IMR-90 (cell line): ENCODE results near the gene CPD. TPM values are rescaled to one million over a fixed set of nuclear protein-coding genes. Genes with fewer than 3 reads are reported as not detected.

ENCODE experiments used
- ATAC-seq: fragments of 200-7000 bp; cut with Tn5 transposase; 2 replicates; pipeline ENCODE4 v1.9.1; 2020; ENCODE audit warnings: low read depth, mild to moderate bottlenecking, moderate library complexity
- BruUV-seq: library from RNA; stranded (reverse); fragments of 400-500 nt; replicated peaks from 2 replicates; lab custom pipeline; 2021; lab: Mats Ljungman, UMichigan
- CTCF ChIA-PET: fragments of 300-600 bp; formaldehyde crosslinking; extraction: SDS; loops from one replicate; lab custom pipeline; 2021; ENCODE audit warnings: antibody characterized with exemption; lab: Yijun Ruan, JAX
- POLR2A ChIA-PET: fragments of 300-600 bp; sonication (Branson Sonifier 250); formaldehyde crosslinking; loops from one replicate; lab custom pipeline; 2022; ENCODE audit warnings: antibody characterized with exemption; ENCODE audit not compliant: unreplicated experiment; lab: Charles Lee
- DNase-seq: peaks from one replicate; pipeline ENCODE4 v3.0.0; 2013
- H2AFZ ChIP-seq: replicated peaks from 2 replicates; pipeline ENCODE3; 2013; ENCODE audit warnings: low read length, mild to moderate bottlenecking; ENCODE audit not compliant: poor library complexity
- H2AK5ac ChIP-seq: 2 replicates; pipeline ENCODE4 v1.6.1; 2013; ENCODE audit warnings: low read depth, low read length, inconsistent platforms
- H2AK9ac ChIP-seq: replicated peaks from 2 replicates; pipeline ENCODE3; 2013; ENCODE audit warnings: mild to moderate bottlenecking, low read depth, low read length, moderate library complexity; ENCODE audit not compliant: poor library complexity
- H2BK120ac ChIP-seq: 2 replicates; pipeline ENCODE4 v1.6.1; 2013; ENCODE audit warnings: low read depth, low read length, inconsistent platforms
- H2BK15ac ChIP-seq: 3 replicates; pipeline ENCODE4 v1.6.1; 2013; ENCODE audit warnings: low read depth, low read length, inconsistent platforms
- H2BK20ac ChIP-seq: 2 replicates; pipeline ENCODE4 v1.6.1; 2013; ENCODE audit warnings: low read depth, mild to moderate bottlenecking, inconsistent platforms, low read length, moderate library complexity
- H2BK5ac ChIP-seq: 2 replicates; pipeline ENCODE4 v1.6.1; 2013; ENCODE audit warnings: mild to moderate bottlenecking, low read depth, low read length, inconsistent platforms; ENCODE audit not compliant: poor library complexity, severe bottlenecking
- H3K14ac ChIP-seq: replicated peaks from 2 replicates; pipeline ENCODE4 v1.6.1; 2013; ENCODE audit warnings: low read depth, low read length, inconsistent platforms
- H3K18ac ChIP-seq: 2 replicates; pipeline ENCODE4 v1.6.1; 2013; ENCODE audit warnings: low read depth, low read length, control low read depth
- H3K23ac ChIP-seq: 2 replicates; pipeline ENCODE4 v1.6.1; 2013; ENCODE audit warnings: low read depth, low read length, inconsistent platforms
- H3K27ac ChIP-seq: 2 replicates; pipeline ENCODE4 v1.5.1; 2013; ENCODE audit warnings: mild to moderate bottlenecking, control low read depth, low read length; ENCODE audit not compliant: insufficient read depth
- H3K27me3 ChIP-seq: 2 replicates; pipeline ENCODE4 v1.6.1; 2013; ENCODE audit warnings: low read length; ENCODE audit not compliant: control insufficient read depth, insufficient read depth
- H3K36me3 ChIP-seq: 2 replicates; pipeline ENCODE4 v1.6.1; 2013; ENCODE audit warnings: low read length, mixed read lengths; ENCODE audit not compliant: control insufficient read depth, insufficient read depth
- H3K4ac ChIP-seq: 2 replicates; pipeline ENCODE4 v1.6.1; 2013; ENCODE audit warnings: low read depth, low read length, inconsistent platforms
- H3K4me1 ChIP-seq: 2 replicates; pipeline ENCODE4 v1.6.1; 2013; ENCODE audit warnings: low read length, mixed read lengths; ENCODE audit not compliant: control insufficient read depth, insufficient read depth
- H3K4me2 ChIP-seq: 2 replicates; pipeline ENCODE4 v1.6.1; 2013; ENCODE audit warnings: low read depth, mild to moderate bottlenecking, control low read depth, low read length, moderate library complexity
- H3K4me3 ChIP-seq: 2 replicates; pipeline ENCODE4 v1.5.1; 2013; ENCODE audit warnings: low read depth, mild to moderate bottlenecking, control low read depth, low read length, moderate library complexity; ENCODE audit not compliant: insufficient read depth
- H3K56ac ChIP-seq: 2 replicates; pipeline ENCODE4 v1.6.1; 2013; ENCODE audit warnings: low read length, inconsistent platforms; ENCODE audit not compliant: insufficient read depth; ENCODE audit errors: extremely low read depth
- H3K79me1 ChIP-seq, 2 experiments: 2 replicates each; pipeline ENCODE4 v1.6.1; 2013; ENCODE audit warnings: low read length in 2 of 2, inconsistent platforms in 1 of 2, low read depth in 1 of 2
- H3K9ac ChIP-seq: 2 replicates; pipeline ENCODE4 v1.6.1; 2013; ENCODE audit warnings: low read depth, low read length, control low read depth
- H3K9me1 ChIP-seq: 2 replicates; pipeline ENCODE4 v1.6.1; 2013; ENCODE audit warnings: low read length, inconsistent platforms; ENCODE audit not compliant: insufficient read depth
- H3K9me3 ChIP-seq: 2 replicates; pipeline ENCODE4 v1.6.1; 2013; ENCODE audit warnings: low read length; ENCODE audit not compliant: control insufficient read depth, insufficient read depth
- H4K20me1 ChIP-seq: 2 replicates; pipeline ENCODE4 v1.6.1; 2013; ENCODE audit warnings: low read length, inconsistent platforms; ENCODE audit not compliant: insufficient read depth
- H4K5ac ChIP-seq: 2 replicates; pipeline ENCODE4 v1.6.1; 2013; ENCODE audit warnings: mild to moderate bottlenecking, low read depth, low read length, control low read depth
- H4K8ac ChIP-seq, 2 experiments: 2 replicates each; pipeline ENCODE4 v1.6.1; 2013; ENCODE audit warnings: low read depth in 2 of 2, low read length in 2 of 2, control low read depth in 1 of 2, inconsistent platforms in 1 of 2
- H4K91ac ChIP-seq: 2 replicates; pipeline ENCODE4 v1.6.1; 2013; ENCODE audit warnings: low read depth, low read length, inconsistent platforms; ENCODE audit not compliant: insufficient read depth
- CEBPB ChIP-seq: IDR thresholded peaks from 2 replicates; pipeline ENCODE4 v1.6.1; 2012; ENCODE audit warnings: low read depth, low read length, improper control_type of control experiment
- CTCF ChIP-seq: conservative IDR thresholded peaks from 2 replicates; pipeline ENCODE4 v1.5.1; 2012; ENCODE audit warnings: mild to moderate bottlenecking, low read depth, low read length, improper control_type of control experiment
- FOS ChIP-seq: fragments of 150-350 bp; IDR thresholded peaks from 2 replicates; pipeline ENCODE4 v1.6.1; 2016; ENCODE audit warnings: low read depth, low read length
- MAZ ChIP-seq: IDR thresholded peaks from 2 replicates; pipeline ENCODE4 v1.6.1; 2012; ENCODE audit warnings: low read depth, mild to moderate bottlenecking, low read length, improper control_type of control experiment, moderate library complexity, borderline replicate concordance
- MXI1 ChIP-seq: IDR thresholded peaks from 2 replicates; pipeline ENCODE4 v1.6.1; 2012; ENCODE audit warnings: low read depth, mild to moderate bottlenecking, low read length, moderate library complexity, borderline replicate concordance
- NFE2L2 ChIP-seq: fragments of 150-350 bp; IDR thresholded peaks from 2 replicates; pipeline ENCODE4 v1.6.1; 2016; ENCODE audit warnings: low read depth, mild to moderate bottlenecking, low read length
- RAD21 ChIP-seq: IDR thresholded peaks from 2 replicates; pipeline ENCODE4 v1.6.1; 2012; ENCODE audit warnings: low read length, improper control_type of control experiment
- RCOR1 ChIP-seq: IDR thresholded peaks from 2 replicates; pipeline ENCODE4 v1.6.1; 2012; ENCODE audit warnings: mild to moderate bottlenecking, low read length, improper control_type of control experiment; ENCODE audit not compliant: insufficient replicate concordance
- RFX5 ChIP-seq: IDR thresholded peaks from 2 replicates; pipeline ENCODE4 v1.8.0; 2012; ENCODE audit warnings: low read depth, mild to moderate bottlenecking, low read length, moderate library complexity
- USF2 ChIP-seq: fragments of 150-350 bp; IDR thresholded peaks from 2 replicates; pipeline ENCODE4 v1.6.1; 2017; ENCODE audit warnings: mild to moderate bottlenecking, antibody characterized with exemption, low read length, low read depth
- WGBS, 2 experiments: methylation state at CpG; one replicate each; pipeline versions ENCODE4 v1.1.5 to v1.1.7; 2013; ENCODE audit warnings: missing lambda C conversion rate in 2 of 2; ENCODE audit not compliant: insufficient read length in 1 of 2; ENCODE audit errors: extremely low coverage in 2 of 2; 5-methylcytosine and 5-hydroxymethylcytosine counted together
- dilution Hi-C: fragments of 300-500 bp; cut with HindIII; formaldehyde crosslinking; loops from one replicate; pipeline ENCODE4 v1.14.3; 2018; ENCODE audit warnings: low sequenced_read_pairs; ENCODE audit not compliant: unreplicated experiment
- in situ Hi-C: fragments of 300-500 bp; cut with MboI; formaldehyde crosslinking; loops from 3 replicates; pipeline ENCODE4 v1.14.3; 2019; ENCODE audit warnings: low sequenced_read_pairs, inconsistent platforms, mixed read lengths
- intact Hi-C: fragments of 100-400 bp; cut with micrococcal nuclease; formaldehyde crosslinking; loops from 2 replicates; pipeline ENCODE4 v1.10.0; 2022
- polyA plus RNA-seq, 3 experiments: library from polyadenylated mRNA; depleted of rRNA; stranded (reverse); fragments of >200 nt; gene quantifications; 2 replicates each; pipeline ENCODE4 v1.2.3, GENCODE V29; 2012; ENCODE audit warnings: low replicate concordance in 1 of 3
- total RNA-seq: library from RNA; depleted of rRNA; stranded (reverse); fragments of >200 nt; gene quantifications from 2 replicates; pipeline ENCODE4 v1.2.3, GENCODE V29; 2012

CPD gene
- total and polyA plus RNA-seq, 2 of the 4 experiments (the other 2 are of a cell fraction): 23.4 to 94.5 TPM

- no peak for TF ChIP-seq USF2
- TF ChIP-seq FOS: no peak
These were observed 15.5 kb downstream of the CPD start (continued) for GRCh38 chr17:30393911-30394867.

- no CpG with 5 or more reads among the region's 2 CpGs for WGBS, 2 experiments
- POLR2A ChIA-PET: no interaction called here
- CTCF ChIA-PET: no interaction called here
- TF ChIP-seq FOS (no peak), RCOR1 (no peak), MAZ (no peak), CEBPB (no peak), USF2 (no peak), MXI1 (no peak), NFE2L2 (no peak), CTCF (no peak), RFX5 (no peak), RAD21 (no peak)
These were observed 16.8 kb downstream of the CPD start for GRCh38 chr17:30395398-30396022.

More at GRCh38 chr17:30395398-30396022, 16.8 kb downstream of the CPD start:
- Histone ChIP-seq H3K4me2 (no peak overlapping the region), H3K18ac (no peak overlapping the region), H3K27ac (no peak overlapping the region), H3K27me3 (no peaks in the 10 kb centered on the region), H2AK9ac (no peak overlapping the region), H4K91ac (no peak overlapping the region), H3K14ac (no peak overlapping the region), H4K20me1 (peaks cover 3% of the 10 kb centered on the region; the same call in 1 of the 2 replicates), H3K9me3 (no peaks in the 10 kb centered on the region), H3K4me3 (no peak overlapping the region), H3K56ac (no peak overlapping the region), H3K9me1 (0 out of 2 replicates have a peak, but pooled peaks cover 2% of the 10 kb centered on the region), H3K23ac (no peak overlapping the region), H2BK120ac (no peak overlapping the region), H3K4ac (no peak overlapping the region), H3K36me3 (no peaks in the 10 kb centered on the region), H2AFZ (no peak overlapping the region), H2BK5ac (no peak overlapping the region), H4K5ac (no peak overlapping the region), H2AK5ac (no peak overlapping the region), H2BK15ac (no peak overlapping the region), H3K79me1 (peaks cover 4 to 11% of the 10 kb centered on the region in 2 experiments), H4K8ac (no peak overlapping the region), H2BK20ac (no peak overlapping the region), H3K4me1 (peaks cover 1% of the 10 kb centered on the region; the same call in 1 of the 2 replicates), H3K9ac (no peak overlapping the region)
- ATAC-seq: no peak
- DNase-seq: no peak
- intact Hi-C loops: no loop called here
- dilution Hi-C loops: no loop called here
- in situ Hi-C loops: no loop called here
- BruUV-seq: no TSS peak
